WTC11 (cell line): ENCODE data around the gene NMB. TPM values are rescaled to one million over a fixed set of nuclear protein-coding genes. Genes with fewer than 3 reads are reported as not detected.
A peak's percentile ranks its signal among the peaks of the same experiment; 100 is the strongest.

Experiments
- ATAC-seq: fragments of 200-7000 bp; cut with Tn5 transposase; 2 replicates; pipeline ENCODE4 v1.10.0; 2021; ENCODE audit warnings: mild to moderate bottlenecking, moderate library complexity
- CTCF ChIA-PET: fragments of 300-600 bp; sonication (Branson Sonifier 250); formaldehyde crosslinking; loops from one replicate; lab custom pipeline; 2021; ENCODE audit warnings: antibody characterized with exemption; lab: Charles Lee
- POLR2A ChIA-PET: fragments of 350-600 bp; sonication (Branson Sonifier 250); formaldehyde crosslinking; loops from one replicate; lab custom pipeline; 2021; ENCODE audit warnings: antibody characterized with exemption; lab: Charles Lee
- DNase-seq: peaks from one replicate; pipeline ENCODE4 v3.0.0; 2021; ENCODE audit warnings: low spot score
- H3K27ac Mint-ChIP-seq: 2 replicates; pipeline ENCODE4 v1.8.0; 2021; ENCODE audit warnings: mixed read lengths
- H3K27me3 Mint-ChIP-seq: 2 replicates; pipeline ENCODE4 v1.8.0; 2021; ENCODE audit warnings: low read depth, mild to moderate bottlenecking, moderate library complexity, mixed read lengths
- H3K36me3 Mint-ChIP-seq: 2 replicates; pipeline ENCODE4 v1.8.0; 2021; ENCODE audit warnings: mixed read lengths
- H3K4me1 Mint-ChIP-seq: 2 replicates; pipeline ENCODE4 v1.8.0; 2022; ENCODE audit warnings: mixed read lengths
- H3K4me3 Mint-ChIP-seq: 2 replicates; pipeline ENCODE4 v1.8.0; 2021; ENCODE audit warnings: mild to moderate bottlenecking, moderate library complexity, mixed read lengths
- H3K9me3 Mint-ChIP-seq: 2 replicates; pipeline ENCODE4 v1.8.0; 2021; ENCODE audit warnings: mixed read lengths
- ATF6 ChIP-seq: sonication (generic); formaldehyde crosslinking; IDR thresholded peaks from 2 replicates; pipeline ENCODE4 v1.8.1; 2023; ENCODE audit warnings: mild to moderate bottlenecking, missing genetic modification reagents
- CREB1 ChIP-seq: sonication (generic); formaldehyde crosslinking; IDR thresholded peaks from 2 replicates; pipeline ENCODE4 v1.8.0; 2023; ENCODE audit warnings: mild to moderate bottlenecking, missing genetic modification reagents
- CREM ChIP-seq: sonication (generic); formaldehyde crosslinking; IDR thresholded peaks from 2 replicates; pipeline ENCODE4 v1.8.1; 2022; ENCODE audit warnings: mild to moderate bottlenecking, missing genetic modification reagents, moderate library complexity
- ERG ChIP-seq: fragments of 250-450 bp; sonication (Bioruptor Pico); IDR thresholded peaks from 2 replicates; pipeline ENCODE4 v1.8.0; 2021; ENCODE audit warnings: mild to moderate bottlenecking
- ESRRA ChIP-seq: sonication (generic); formaldehyde crosslinking; IDR thresholded peaks from 2 replicates; pipeline ENCODE4 v1.8.1; 2022; ENCODE audit warnings: mild to moderate bottlenecking, missing genetic modification reagents, borderline replicate concordance
- ETV6 ChIP-seq: sonication (generic); formaldehyde crosslinking; IDR thresholded peaks from 2 replicates; pipeline ENCODE4 v1.8.1; 2022; ENCODE audit warnings: mild to moderate bottlenecking, missing genetic modification reagents
- FOXK1 ChIP-seq: sonication (generic); formaldehyde crosslinking; IDR thresholded peaks from 2 replicates; pipeline ENCODE4 v1.8.0; 2022; ENCODE audit warnings: mild to moderate bottlenecking, moderate library complexity, missing genetic modification reagents
- GRHL2 ChIP-seq: fragments of 250-450 bp; sonication (Bioruptor Pico); IDR thresholded peaks from 2 replicates; pipeline ENCODE4 v1.8.0; 2022; ENCODE audit warnings: mild to moderate bottlenecking, moderate library complexity; ENCODE audit not compliant: insufficient replicate concordance, severe bottlenecking
- NFE2L1 ChIP-seq: sonication (generic); formaldehyde crosslinking; IDR thresholded peaks from 2 replicates; pipeline ENCODE4 v1.8.1; 2023; ENCODE audit warnings: missing genetic modification reagents
- PRRX2 ChIP-seq: fragments of 250-450 bp; sonication (Bioruptor Pico); IDR thresholded peaks from 2 replicates; pipeline ENCODE4 v1.8.0; 2021; ENCODE audit warnings: mild to moderate bottlenecking
- SMAD3 ChIP-seq: sonication (generic); formaldehyde crosslinking; IDR thresholded peaks from 2 replicates; pipeline ENCODE4 v1.8.0; 2022; ENCODE audit warnings: missing genetic modification reagents, mild to moderate bottlenecking, borderline replicate concordance
- ZNF263 ChIP-seq: sonication (generic); formaldehyde crosslinking; IDR thresholded peaks from 2 replicates; pipeline ENCODE4 v1.8.1; 2022; ENCODE audit warnings: low read depth, mild to moderate bottlenecking, moderate library complexity, missing genetic modification reagents
- ZNF416 ChIP-seq: fragments of 250-450 bp; sonication (Bioruptor Pico); IDR thresholded peaks from 2 replicates; pipeline ENCODE4 v1.9.0; 2021; ENCODE audit warnings: mild to moderate bottlenecking, inconsistent platforms
- ZNF532 ChIP-seq: fragments of 250-450 bp; sonication (Bioruptor Pico); IDR thresholded peaks from 2 replicates; pipeline ENCODE4 v1.9.0; 2021; ENCODE audit warnings: mild to moderate bottlenecking, borderline replicate concordance
- total RNA-seq: library from RNA; stranded (reverse); gene quantifications from 3 replicates; pipeline ENCODE4 v1.2.3, GENCODE V29; 2021
- TF ChIP-seq, protein P1 (sequence below): sonication (generic); formaldehyde crosslinking; IDR thresholded peaks from 2 replicates; pipeline ENCODE4 v1.8.0; 2022; ENCODE audit warnings: mild to moderate bottlenecking, missing genetic modification reagents
- TF ChIP-seq, protein P2 (sequence below): sonication (generic); formaldehyde crosslinking; IDR thresholded peaks from 2 replicates; pipeline ENCODE4 v1.8.1; 2022; ENCODE audit warnings: low read depth, missing genetic modification reagents, borderline replicate concordance
- TF ChIP-seq, protein P3 (sequence below): sonication (generic); formaldehyde crosslinking; IDR thresholded peaks from 2 replicates; pipeline ENCODE4 v1.8.1; 2022; ENCODE audit warnings: mild to moderate bottlenecking, moderate library complexity, missing genetic modification reagents

NMB gene
- total RNA-seq, 1 experiment from 2014 or later = 14.9 TPM

- ATAC-seq (no peak), DNase-seq (no peak)
- Mint-ChIP-seq H3K36me3 (peaks cover 5% of the 10 kb centered on the region), H3K9me3 (no peaks in the 10 kb centered on the region), H3K27me3 (peaks cover 17% of the 10 kb centered on the region), H3K27ac (no peak overlapping the region), H3K4me1 (peaks cover 26% of the 10 kb centered on the region), H3K4me3 (no peak overlapping the region)
- TF ChIP-seq ZNF263 (CRISPR knock-in tag) = no peak
- TF ChIP-seq ATF6 = no peak
- TF ChIP-seq GRHL2 (CRISPR knock-in tag) = no peak
- no peak for TF ChIP-seq ESRRA (CRISPR knock-in tag)
- no peak for TF ChIP-seq ETV6 (CRISPR knock-in tag)
- TF ChIP-seq NFE2L1 (CRISPR knock-in tag) = no peak
- TF ChIP-seq ERG = no peak
- no peak for TF ChIP-seq ZNF416 (CRISPR knock-in tag)
- POLR2A ChIA-PET = interaction anchor here (0.6 kb wide), 1 partner anchor 669 kb away, joined by 3 read pairs; no protein-coding TSS in a partner anchor
- CTCF ChIA-PET = interaction anchor here (0.8 to 3.6 kb wide), 3 partner anchors 61 to 267 kb away, joined by 3 to 25 read pairs (median 7); no protein-coding TSS in a partner anchor
These were observed 3.0 kb upstream of the NMB start for GRCh38 chr15:84661001-84661400.

- H3K27ac Mint-ChIP-seq = peak overlapping the region; percentile 57; the same call in 1 of the 2 replicates
- ATAC-seq (no peak), DNase-seq (no peak)
- H3K36me3 Mint-ChIP-seq = no peaks in the 10 kb centered on the region
- H3K27me3 Mint-ChIP-seq = peaks cover 18% of the 10 kb centered on the region
- no peak overlapping the region for H3K4me3 Mint-ChIP-seq
- ChIA-PET POLR2A (interaction anchor here (1.9 kb wide), 1 partner anchor 56 kb away, joined by 8 read pairs; the partner anchor contains the start of gene SEC11A), CTCF (interaction anchor here (0.6 to 7.5 kb wide), 7 partner anchors 22 to 268 kb away, joined by 3 to 63 read pairs (median 9); partner anchors contain the start of gene ZSCAN2)
- no peaks in the 10 kb centered on the region for H3K9me3 Mint-ChIP-seq
- H3K4me1 Mint-ChIP-seq = peaks cover 26% of the 10 kb centered on the region
- no peak for TF ChIP-seq FOXK1 (CRISPR knock-in tag)
- no peak for TF ChIP-seq CREM (CRISPR knock-in tag)
- no peak for TF ChIP-seq ETV6 (CRISPR knock-in tag)
- no peak for TF ChIP-seq ZNF532 (CRISPR knock-in tag)
- no peak for TF ChIP-seq SMAD3 (CRISPR knock-in tag)
- no peak for TF ChIP-seq PRRX2 (CRISPR knock-in tag)
- TF ChIP-seq CREB1 (CRISPR knock-in tag) = no peak
- TF ChIP-seq, protein P1, sequence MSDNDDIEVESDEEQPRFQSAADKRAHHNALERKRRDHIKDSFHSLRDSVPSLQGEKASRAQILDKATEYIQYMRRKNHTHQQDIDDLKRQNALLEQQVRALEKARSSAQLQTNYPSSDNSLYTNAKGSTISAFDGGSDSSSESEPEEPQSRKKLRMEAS (CRISPR knock-in tag) = no peak
- TF ChIP-seq, protein P2, sequence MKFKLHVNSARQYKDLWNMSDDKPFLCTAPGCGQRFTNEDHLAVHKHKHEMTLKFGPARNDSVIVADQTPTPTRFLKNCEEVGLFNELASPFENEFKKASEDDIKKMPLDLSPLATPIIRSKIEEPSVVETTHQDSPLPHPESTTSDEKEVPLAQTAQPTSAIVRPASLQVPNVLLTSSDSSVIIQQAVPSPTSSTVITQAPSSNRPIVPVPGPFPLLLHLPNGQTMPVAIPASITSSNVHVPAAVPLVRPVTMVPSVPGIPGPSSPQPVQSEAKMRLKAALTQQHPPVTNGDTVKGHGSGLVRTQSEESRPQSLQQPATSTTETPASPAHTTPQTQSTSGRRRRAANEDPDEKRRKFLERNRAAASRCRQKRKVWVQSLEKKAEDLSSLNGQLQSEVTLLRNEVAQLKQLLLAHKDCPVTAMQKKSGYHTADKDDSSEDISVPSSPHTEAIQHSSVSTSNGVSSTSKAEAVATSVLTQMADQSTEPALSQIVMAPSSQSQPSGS (CRISPR knock-in tag) = no peak
- TF ChIP-seq, protein P3, sequence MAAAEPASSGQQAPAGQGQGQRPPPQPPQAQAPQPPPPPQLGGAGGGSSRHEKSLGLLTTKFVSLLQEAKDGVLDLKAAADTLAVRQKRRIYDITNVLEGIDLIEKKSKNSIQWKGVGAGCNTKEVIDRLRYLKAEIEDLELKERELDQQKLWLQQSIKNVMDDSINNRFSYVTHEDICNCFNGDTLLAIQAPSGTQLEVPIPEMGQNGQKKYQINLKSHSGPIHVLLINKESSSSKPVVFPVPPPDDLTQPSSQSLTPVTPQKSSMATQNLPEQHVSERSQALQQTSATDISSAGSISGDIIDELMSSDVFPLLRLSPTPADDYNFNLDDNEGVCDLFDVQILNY (CRISPR knock-in tag) = no peak
- TF ChIP-seq, all 79 proteins: peak for 0
These were observed 2.1 kb upstream of the NMB start for GRCh38 chr15:84659904-84660781.
